ENCODE measurements around the gene UTP4. TPM values are rescaled to one million over a fixed set of nuclear protein-coding genes. Genes with fewer than 3 reads are reported as not detected.

Gene UTP4
- total RNA-seq, 2 experiments from 2014 or later: 40.1 to 40.3 TPM

GRCh38 chr16:69089091-69089910, 43.1 kb upstream of the UTP4 start:
- ATAC-seq (ENCODE audit: poor library complexity): no peak
- no peaks in the 10 kb centered on the region for H3K4me1 Mint-ChIP-seq (ENCODE audit: low read depth)
- H3K27me3 Mint-ChIP-seq: no peaks in the 10 kb centered on the region

GRCh38 chr16:69093974-69094373, 38.5 kb upstream of the UTP4 start:
- H3K9me3 ChIP-seq (ENCODE audit: control insufficient read depth in 1 of 2, insufficient read depth in 1 of 2, low read length in 2 of 2): no peaks in the 10 kb centered on the region
- ChIA-PET CTCF (interaction anchor here (0.6 kb wide), 1 partner anchor 23 kb away, joined by 3 read pairs; no protein-coding TSS in a partner anchor), POLR2A (interaction anchor here (1.1 kb wide), 1 partner anchor 15 kb away, joined by 4 read pairs; no protein-coding TSS in a partner anchor)
- H3K27me3 ChIP-seq (ENCODE audit: control insufficient read depth in 1 of 2, insufficient read depth in 2 of 2, low read length in 2 of 2): no peaks in the 10 kb centered on the region
- H3K27me3 Mint-ChIP-seq: no peaks in the 10 kb centered on the region
- ATAC-seq (ENCODE audit: poor library complexity): no peak
- H3K27ac Mint-ChIP-seq: no peak overlapping the region
- no peak overlapping the region for H3K27ac ChIP-seq (ENCODE audit: low read depth in 1 of 2, low read length in 2 of 2)
- H3K36me3 Mint-ChIP-seq (ENCODE audit: low read depth): no peaks in the 10 kb centered on the region
- peaks cover 7% of the 10 kb centered on the region for H3K4me1 ChIP-seq (ENCODE audit: insufficient read depth, low read length)
- no peak for TF ChIP-seq CTCF (IDR thresholded peaks at IDR 0.05)
- H3K9me3 Mint-ChIP-seq: no peaks in the 10 kb centered on the region
- H3K4me3 Mint-ChIP-seq: no peak overlapping the region
- no peaks in the 10 kb centered on the region for H3K4me1 Mint-ChIP-seq (ENCODE audit: low read depth)
- intact Hi-C loops (cut with DNase I, micrococcal nuclease): no loop called here
- H3K36me3 ChIP-seq (ENCODE audit: insufficient read depth, low read length): no peaks in the 10 kb centered on the region
- no peak for DNase-seq
- H3K4me3 ChIP-seq (ENCODE audit: low read length): no peak overlapping the region

More at GRCh38 chr16:69089091-69089910, 43.1 kb upstream of the UTP4 start:
- Mint-ChIP-seq H3K27ac (no peak overlapping the region), H3K9me3 (no peaks in the 10 kb centered on the region), H3K36me3 (ENCODE audit: low read depth) (peaks cover 20% of the 10 kb centered on the region), H3K4me3 (no peak overlapping the region)
- Histone ChIP-seq H3K27ac (ENCODE audit: low read depth in 1 of 2, low read length in 2 of 2) (no peak overlapping the region), H3K36me3 (ENCODE audit: insufficient read depth, low read length) (peaks cover 8% of the 10 kb centered on the region), H3K9me3 (ENCODE audit: control insufficient read depth in 1 of 2, insufficient read depth in 1 of 2, low read length in 2 of 2) (no peaks in the 10 kb centered on the region), H3K4me3 (ENCODE audit: low read length) (no peak overlapping the region), H3K4me1 (ENCODE audit: insufficient read depth, low read length) (peaks cover 10% of the 10 kb centered on the region), H3K27me3 (ENCODE audit: control insufficient read depth in 1 of 2, insufficient read depth in 2 of 2, low read length in 2 of 2) (no peaks in the 10 kb centered on the region)
- POLR2A ChIA-PET: no interaction called here
- CTCF ChIA-PET: interaction anchor here (1.0 kb wide), 1 partner anchor 35 kb away, joined by 5 read pairs; no protein-coding TSS in a partner anchor
- TF ChIP-seq CTCF (IDR thresholded peaks at IDR 0.05): no peak
- peak in 1 of 14 experiments; percentile 9 for DNase-seq
- intact Hi-C loops (cut with DNase I, micrococcal nuclease): no loop called here

GRCh38 chr16:69094501-69094900, 37.9 kb upstream of the UTP4 start:
- no peaks in the 10 kb centered on the region for H3K4me1 Mint-ChIP-seq (ENCODE audit: low read depth)
- H3K27ac ChIP-seq (ENCODE audit: low read depth in 1 of 2, low read length in 2 of 2): no peak overlapping the region
- H3K4me1 ChIP-seq (ENCODE audit: insufficient read depth, low read length): peaks cover 2% of the 10 kb centered on the region
- H3K27ac Mint-ChIP-seq: no peak overlapping the region
- no peaks in the 10 kb centered on the region for H3K36me3 Mint-ChIP-seq (ENCODE audit: low read depth)
- no peak overlapping the region for H3K4me3 Mint-ChIP-seq
- ChIA-PET CTCF (interaction anchor here (0.6 kb wide), 1 partner anchor 23 kb away, joined by 3 read pairs; no protein-coding TSS in a partner anchor), POLR2A (interaction anchor here (1.1 kb wide), 1 partner anchor 16 kb away, joined by 4 read pairs; no protein-coding TSS in a partner anchor)
- ATAC-seq (ENCODE audit: poor library complexity): no peak
- no peaks in the 10 kb centered on the region for H3K9me3 ChIP-seq (ENCODE audit: control insufficient read depth in 1 of 2, insufficient read depth in 1 of 2, low read length in 2 of 2)
- no peak for TF ChIP-seq CTCF (IDR thresholded peaks at IDR 0.05)
- no peaks in the 10 kb centered on the region for H3K9me3 Mint-ChIP-seq
- intact Hi-C loops (cut with DNase I, micrococcal nuclease): no loop called here
- DNase-seq: no peak
- H3K27me3 Mint-ChIP-seq: no peaks in the 10 kb centered on the region
- H3K36me3 ChIP-seq (ENCODE audit: insufficient read depth, low read length): no peaks in the 10 kb centered on the region
- H3K27me3 ChIP-seq (ENCODE audit: control insufficient read depth in 1 of 2, insufficient read depth in 2 of 2, low read length in 2 of 2): no peaks in the 10 kb centered on the region
- H3K4me3 ChIP-seq (ENCODE audit: low read length): no peak overlapping the region

All from CD4-positive, alpha-beta T cell (primary cell).